ENCODE data around the gene ARPP21. TPM values are rescaled to one million over a fixed set of nuclear protein-coding genes. Genes with fewer than 3 reads are reported as not detected.
A peak's percentile ranks its signal among the peaks of the same experiment; 100 is the strongest.

ARPP21 gene
- total RNA-seq, 1 donor from 2014 or later, result not detected

DNA sequence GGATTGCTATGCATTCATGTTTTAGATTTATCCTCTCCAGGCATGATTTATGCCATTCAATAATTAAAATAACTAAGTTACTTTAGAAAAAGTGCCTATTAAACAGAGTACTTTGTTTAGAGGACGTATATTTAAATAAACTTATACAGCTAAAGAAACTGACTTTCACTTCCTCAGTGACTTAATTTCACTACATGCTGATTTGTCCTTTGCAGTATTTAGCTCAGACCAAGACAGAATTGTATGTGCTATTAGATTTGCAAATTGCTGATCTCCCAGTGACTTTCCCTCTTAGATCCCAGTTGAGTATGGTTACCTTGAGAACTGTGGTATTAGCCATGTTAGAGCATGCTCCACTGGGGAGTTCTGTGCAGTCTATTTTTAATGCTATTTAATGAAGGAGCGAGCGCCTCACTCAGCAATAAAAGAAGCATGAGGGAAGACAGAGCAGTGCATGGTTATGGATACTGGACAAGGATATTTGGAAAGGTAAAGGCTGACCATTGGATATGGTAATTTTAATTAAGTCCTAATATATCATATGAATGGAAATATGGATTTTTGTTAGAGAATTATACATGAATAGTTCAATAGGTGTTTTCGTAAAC lies 2.7 kb downstream of the ARPP21 start:
- no peak for DNase-seq

DNA sequence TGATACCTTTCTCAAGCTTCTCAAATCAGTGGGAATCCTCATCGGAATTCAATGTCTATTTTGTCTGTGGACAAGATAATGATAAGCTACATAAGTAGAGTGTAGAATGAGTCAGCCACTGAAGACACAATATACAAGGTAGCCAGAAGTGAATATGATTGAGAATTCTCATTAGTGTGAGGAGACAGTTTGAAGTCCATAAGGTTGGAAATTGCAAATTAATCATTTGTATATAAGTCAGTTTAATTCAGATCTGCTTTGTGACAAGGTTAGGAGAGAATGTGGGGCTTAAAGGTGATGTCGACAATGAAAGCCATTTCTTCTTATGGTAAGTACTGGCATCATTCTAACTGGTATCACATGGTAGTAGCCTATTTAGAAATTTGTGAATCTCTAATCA lies 4.2 kb downstream of the ARPP21 start:
- DNase-seq, result no peak

DNA sequence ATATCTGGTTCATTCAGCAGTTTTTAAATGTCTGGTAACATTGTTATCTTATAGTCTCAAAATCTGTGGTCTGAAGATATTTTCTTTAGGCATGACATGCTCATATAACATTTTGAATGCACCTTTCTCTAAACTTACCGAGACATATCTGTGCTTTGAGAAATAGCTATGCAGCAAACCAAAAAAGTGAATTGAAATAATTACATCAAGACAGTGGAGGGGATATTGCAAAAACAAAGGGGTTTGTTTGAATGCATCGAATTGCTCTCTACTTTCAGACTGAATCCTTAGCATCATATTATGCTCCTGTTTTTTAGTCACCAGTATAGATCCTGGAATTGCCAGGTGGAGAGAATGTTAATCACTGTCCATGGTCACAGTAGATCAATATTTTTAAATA lies 5.1 kb downstream of the ARPP21 start:
- no peak for DNase-seq

DNA sequence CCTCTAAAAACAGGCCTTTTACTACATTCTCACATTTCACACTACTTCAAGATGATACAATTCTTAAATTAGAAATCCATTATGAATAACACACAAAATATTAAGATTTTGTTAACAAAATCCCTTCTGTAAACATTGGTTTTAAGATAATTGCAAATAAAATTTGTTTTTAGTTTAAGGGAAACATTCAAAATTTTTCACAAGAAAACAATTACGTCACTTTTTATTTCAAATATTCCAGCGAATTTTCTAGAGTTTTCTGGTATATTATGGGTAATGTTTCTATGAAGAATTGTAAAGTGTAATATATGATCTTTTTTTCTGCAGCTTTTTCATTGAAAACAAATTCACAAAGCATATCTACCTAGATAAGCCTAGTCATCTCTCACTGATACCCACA lies 5.9 kb downstream of the ARPP21 start:
- DNase-seq, result no peak

DNA sequence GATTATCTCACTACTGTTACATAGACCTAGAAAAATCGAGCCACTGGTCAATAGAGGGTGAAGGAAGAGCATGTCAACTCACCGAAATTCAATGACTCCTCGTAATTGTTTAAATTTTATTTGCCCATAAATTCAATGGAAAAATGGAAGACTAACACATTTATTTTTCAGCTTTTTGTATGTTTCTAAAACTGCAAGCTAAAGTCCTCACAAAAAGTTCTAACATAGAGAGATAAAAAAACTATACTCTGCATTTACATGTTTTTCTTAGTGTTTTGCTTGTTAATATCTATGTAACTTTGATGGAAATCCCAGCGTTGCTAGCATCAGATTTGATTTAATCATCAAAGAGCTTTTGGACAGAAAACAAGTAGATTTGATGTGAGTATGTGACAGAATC lies 6.8 kb downstream of the ARPP21 start:
- DNase-seq, result no peak

DNA sequence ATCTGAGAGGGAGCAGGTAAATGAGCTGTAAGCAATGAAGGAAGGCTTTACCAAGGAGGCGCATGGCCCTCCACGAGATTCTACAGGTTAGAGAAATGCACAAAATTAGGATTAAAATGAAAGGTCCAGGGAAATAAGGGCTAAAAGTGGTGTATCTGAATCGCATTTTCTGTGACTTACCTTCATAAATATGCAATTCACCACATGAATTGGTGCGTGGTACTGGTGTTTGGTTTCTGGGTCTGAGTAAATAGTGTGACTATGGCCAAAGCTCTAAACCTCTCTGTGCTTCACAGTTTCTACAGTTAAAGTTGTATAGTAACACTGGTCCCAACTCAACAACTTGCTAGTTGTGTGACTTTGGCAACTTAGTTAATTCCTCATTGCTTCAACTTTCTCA lies 8.1 kb downstream of the ARPP21 start:
- no peak for DNase-seq

DNA sequence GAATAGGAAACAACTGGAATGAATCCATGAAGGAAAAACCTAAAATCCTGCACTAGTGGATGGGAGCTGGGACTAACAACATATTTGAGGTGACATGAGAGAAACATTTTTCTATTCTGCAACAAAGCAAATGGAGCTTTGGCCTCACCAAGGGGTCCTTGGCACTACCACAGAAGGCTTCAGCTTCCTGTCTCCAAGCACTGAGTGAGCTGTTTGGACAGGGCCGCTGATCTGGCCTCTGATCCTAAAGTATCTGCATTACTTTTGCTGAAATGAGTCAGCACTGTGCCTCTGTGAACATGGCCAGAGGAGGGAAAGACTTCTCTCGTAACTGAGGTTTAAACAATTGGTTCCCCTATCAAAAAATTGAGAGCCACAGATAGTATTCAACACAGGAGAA lies 9.0 kb downstream of the ARPP21 start:
- no peak for DNase-seq

DNA sequence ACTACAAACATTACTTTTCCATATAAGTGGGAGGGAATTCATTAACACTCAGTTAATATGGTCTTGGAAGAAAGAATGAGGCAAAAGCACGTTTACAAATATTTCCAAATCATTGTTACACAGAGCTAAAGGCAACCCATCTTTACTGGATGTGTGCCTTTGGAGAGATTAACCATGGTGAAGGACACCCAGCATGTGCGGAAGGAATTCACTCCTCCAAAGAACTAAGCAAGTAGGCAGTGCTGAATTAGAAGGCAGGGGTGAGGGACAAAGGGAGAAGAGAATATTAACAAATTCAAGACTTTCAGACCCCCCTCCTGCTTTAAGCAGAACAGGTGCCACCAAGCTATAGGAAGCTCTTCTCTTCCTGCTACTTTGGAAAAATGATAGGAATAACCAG lies 10.1 kb downstream of the ARPP21 start:
- no peak for DNase-seq

DNA sequence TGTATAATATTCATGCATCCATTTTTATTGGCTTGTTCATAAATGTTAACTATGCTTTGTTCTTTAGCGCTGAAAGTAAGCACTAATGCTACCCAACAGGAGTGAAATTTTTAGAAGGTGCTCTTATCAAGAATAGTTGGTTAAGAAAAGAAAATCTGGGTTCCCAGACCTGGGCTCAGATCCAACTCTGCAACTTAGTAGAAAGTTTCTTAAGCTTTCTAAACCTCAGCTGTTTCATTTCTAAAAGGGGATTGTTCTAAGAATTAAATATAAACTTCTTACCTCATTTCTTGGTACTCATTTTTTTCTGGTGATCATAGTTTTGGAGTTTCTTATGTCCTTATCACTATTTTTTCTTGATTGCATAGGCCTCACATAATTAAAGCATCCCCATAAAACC lies 12.1 kb downstream of the ARPP21 start:
- DNase-seq, result no peak

DNA sequence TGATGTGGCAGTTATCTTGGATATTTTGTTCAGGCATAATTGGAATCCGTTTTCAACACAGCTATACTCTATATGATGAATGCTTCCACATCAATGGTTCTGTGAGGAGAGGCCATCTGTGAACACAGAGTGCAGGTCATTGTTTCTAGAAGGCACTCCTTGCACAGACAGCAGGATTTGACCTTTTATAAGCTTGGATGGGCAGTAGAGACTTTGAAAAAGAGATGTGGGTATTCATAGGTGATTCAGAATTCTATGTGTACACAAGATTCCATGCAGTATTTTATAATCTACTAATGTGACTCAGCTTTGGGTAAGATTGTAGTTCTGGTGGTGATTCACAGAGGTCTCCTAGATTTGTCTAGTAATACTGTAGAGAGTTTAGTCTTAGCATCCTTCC lies 12.5 kb downstream of the ARPP21 start:
- DNase-seq, result no peak

DNA sequence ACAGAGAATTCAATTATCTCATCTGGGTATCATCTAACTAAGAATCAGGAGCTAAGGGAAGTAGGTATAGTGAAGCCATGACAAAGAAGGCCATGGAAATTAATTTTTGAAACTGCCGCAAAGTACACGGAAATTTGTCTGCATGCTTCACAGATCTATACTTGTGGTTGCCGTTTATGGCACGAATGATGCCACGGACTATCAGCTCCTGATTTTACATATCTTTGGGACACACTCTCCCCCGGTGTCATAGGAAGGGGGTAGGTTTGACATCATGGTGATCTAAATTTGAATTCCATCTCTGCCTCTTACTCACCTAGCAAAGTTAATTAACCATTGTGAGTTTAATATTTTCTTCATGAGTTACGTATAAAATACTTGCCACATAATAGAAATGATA lies 14.0 kb downstream of the ARPP21 start:
- no peak for DNase-seq

DNA sequence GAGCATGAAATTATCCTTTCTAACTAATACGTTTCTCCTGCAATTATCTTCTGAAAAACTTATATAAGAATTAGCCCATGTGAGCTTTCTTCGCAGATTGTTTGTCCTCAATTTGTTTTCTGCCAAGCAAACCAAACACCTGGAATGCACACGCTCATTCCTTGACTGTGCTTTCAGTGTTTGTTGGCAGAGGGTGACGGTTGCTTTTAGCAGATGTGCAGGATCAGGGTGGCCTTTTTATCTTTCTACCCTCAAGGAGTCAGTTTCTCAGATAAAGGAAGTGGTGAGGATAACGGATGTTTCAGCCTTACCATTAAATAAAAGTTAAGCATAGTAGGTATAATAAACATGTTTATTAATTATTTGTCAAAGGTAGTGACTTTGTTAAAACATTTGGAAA lies 15.2 kb downstream of the ARPP21 start:
- no peak for DNase-seq

DNA sequence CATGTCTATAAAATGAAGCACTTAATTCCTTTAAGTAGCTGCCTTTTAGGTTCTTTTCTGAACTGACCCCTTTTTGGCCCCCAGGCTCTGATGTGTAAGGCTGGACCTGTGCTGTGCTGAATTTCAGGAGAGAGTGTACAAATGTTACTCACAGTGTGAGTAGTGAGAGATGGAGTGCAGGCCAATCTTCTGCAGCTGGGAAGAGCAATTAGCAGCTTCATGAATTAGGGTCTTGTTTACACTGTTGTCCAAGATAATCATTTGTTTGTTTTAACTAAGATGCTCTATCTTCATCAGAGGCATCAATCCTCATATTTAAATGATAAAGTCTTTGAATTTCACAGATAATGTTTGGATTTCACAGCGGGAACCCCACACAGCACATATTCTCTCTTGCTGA lies 19.4 kb downstream of the ARPP21 start:
- no peak for DNase-seq

DNA sequence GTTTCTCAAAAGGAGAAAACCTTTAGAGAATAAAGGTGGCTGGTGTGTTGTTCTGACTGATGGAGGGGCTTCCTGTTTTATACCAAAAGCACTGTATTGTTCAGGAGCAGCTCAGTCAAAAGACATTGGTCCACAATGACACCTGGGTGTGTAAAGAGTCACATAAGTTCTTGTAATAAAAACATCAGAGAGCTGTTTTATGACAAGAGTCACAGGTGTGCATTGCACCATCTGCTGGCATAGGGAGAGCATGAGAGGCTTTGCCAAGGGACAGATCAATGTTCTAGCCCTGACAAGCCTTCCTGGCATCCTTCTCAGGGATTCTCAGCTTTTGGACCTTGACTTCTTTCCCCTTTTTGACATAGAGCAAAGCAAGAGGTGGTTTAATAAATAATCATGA lies 20.4 kb downstream of the ARPP21 start:
- peak; percentile 28 for DNase-seq

DNA sequence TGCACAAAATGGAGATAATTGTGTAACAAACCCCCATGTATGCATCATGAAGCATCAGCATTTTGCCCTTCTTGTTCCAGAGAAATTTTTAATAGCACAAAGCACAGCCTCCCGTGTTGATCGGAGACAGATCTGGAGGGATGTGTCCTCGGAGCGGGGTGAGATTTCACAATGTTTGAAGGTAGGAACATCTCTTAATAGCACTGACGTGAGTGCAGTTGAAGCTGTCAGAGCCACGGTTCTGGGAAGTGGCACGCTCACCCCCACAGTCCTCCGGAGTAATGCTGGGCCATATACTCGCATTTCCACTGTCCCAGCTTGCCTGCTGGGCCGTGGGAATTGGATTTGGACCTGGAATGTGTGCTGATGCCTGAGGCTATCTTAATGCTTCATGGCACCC lies 24.1 kb downstream of the ARPP21 start:
- no peak for DNase-seq

DNA sequence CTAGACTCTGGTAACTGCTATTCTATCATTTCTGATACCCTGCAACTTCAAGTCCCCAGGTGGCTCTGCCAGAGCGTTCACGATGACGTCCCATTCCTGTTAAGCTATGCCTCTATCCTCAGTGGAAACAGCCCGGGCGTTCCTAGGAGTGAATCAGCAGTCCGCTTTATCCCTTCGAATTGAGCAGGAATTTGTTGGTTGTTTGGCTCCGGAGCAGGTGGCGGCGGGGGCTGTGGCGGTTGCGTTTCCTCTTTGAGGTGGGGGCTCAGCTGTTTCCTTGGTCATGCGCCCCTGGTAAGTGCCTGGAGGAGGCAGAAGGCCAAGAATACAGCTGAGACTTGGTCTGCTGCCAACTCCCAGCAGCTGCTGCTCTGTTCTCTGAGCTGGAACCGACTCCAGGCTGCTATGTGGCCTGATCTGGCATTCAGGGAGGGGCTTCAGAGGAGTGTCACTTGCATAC lies 25.2 kb downstream of the ARPP21 start:
- peak; percentile 91 for DNase-seq

DNA sequence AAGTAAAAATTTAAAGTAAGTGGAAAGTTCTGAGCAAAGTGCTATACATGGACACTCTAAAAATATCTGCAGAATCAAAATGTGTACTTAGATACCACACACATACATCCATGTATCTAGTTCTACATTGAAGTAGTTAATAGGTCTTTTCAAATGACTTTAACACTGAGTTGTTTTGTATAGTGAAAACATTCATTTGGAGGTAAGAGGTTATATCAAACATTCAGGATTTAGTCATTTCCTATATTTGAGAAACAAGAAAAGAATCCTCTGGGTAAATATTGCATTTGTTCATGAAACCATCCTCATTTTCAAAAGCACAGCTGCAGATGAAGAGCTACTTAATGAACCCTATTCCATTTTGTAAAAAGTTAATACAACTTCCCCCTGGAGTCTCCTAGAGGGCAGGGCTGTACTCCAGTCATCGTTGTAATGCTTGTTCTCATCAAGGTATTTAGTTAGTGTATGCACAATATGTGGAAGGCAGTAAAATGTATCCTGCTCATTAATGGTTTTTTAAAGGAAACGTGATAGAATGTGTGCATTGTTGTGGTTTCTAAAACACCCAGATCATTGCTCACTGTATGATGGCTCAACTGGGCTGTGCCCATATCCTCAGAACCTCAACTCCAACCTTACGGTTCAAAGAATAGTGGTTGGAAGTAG lies 26.2 kb downstream of the ARPP21 start:
- peak; percentile 47 for DNase-seq

DNA sequence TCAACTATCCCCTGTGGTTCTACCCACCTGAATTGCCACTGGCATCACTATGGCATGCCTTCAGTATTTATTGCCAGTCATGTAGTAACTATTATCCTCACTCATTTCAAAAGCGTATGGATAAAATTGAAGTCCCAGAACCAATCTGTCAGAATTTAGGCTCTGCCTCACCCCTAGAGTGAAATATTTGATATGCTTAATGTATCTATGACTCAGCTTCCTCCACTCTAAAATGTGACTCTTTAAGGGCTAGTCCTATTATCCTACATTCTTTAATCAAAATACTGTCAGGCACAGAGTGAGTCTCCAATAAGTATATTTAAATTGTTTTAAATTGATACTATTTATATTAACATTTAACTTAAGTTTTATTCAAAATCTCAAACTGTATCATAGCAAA lies 27.6 kb downstream of the ARPP21 start:
- DNase-seq, result no peak

DNA sequence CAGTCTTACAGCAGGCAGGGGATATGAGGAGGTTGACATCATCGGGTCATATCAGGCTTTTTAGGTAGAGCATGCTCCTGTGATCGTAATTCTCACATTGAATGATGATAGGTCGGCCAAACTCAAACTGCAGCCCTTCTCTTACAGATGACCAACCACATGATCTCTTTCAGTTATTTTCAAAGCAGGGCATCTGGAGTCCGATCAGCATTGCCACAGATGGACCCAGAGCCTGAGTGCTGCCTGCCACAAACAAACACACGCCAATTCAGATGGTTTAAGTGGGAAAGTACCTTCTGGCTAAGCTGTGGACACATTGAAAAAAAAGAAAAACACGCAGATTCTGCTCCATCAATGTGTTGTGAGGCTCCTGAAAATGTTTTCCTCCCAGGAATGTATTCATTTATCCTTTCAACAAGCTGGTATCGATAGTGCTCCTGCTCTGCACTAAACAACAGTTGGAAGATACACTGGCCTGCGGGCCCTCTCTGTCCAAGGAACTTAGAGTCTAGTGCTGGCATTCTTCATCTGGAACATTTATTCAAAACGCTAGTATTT lies 31.2 kb downstream of the ARPP21 start:
- DNase-seq, result no peak

DNA sequence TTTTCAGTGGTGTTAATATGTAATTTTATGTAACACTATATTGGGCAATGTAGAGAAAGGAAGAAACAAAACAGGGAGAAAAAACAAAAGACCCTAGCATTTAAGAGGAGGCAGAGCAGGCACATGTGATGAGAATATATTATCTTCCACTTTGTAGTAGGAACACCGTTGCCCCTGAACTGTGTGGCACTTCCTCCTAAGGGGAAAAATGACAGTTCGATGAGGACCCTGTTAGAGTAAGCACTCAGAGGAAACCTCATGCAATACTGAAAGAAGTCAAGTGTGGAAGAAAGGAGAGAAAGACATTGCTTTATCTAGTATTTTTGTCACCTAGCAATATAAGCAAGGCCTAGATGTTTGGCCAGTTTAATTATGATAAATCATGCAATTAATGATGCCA lies 32.2 kb downstream of the ARPP21 start:
- no peak for DNase-seq

DNA sequence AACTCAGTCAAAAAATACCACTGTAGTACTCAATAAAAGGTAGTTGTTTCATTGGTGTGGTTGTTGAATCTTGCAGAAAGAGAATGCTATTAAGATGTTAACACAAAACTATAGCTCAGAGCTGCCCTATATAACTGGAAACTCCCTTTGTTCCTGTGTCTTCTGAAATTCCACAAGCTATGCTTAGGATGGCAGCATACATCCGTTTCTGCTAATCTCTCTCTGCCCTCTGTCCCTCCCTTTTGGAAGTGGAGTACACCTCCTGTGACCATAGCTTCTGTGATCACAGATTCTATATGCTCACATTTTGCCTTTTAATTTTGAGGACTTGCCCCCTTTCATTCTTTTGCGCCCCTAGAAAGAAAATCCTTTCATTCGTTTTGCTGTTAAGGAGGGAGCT lies 33.7 kb downstream of the ARPP21 start:
- DNase-seq, result no peak

DNA sequence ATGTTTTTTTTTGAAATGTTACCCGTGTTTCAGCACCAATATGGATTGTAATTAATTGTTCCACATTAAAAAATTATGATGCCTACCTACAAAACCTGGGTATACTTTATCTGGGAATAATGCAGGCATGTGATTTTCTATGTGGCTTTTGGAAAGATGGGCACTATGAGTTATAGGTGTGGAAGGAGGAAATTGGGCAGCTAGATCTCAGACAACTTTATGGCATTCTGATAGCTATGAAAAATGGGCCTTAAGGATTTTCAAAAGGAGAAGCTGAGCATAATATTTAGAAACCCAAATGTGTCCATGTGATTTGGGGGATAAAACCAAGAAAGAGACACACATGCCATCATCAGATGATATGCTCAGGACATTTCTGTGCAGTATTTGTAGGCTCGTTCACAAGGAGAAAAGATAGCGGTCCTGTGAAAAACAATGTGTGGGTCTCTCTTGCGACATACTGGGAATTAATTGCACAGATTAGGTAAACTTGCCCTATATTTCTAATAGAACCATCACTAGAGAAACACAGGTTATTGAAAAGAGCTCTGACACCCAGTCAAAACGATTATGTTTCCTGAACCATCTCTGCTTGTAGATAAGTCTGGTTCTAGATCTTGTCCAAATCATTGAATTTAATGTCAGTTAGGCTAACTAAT lies 35.3 kb downstream of the ARPP21 start:
- DNase-seq, result no peak

DNA sequence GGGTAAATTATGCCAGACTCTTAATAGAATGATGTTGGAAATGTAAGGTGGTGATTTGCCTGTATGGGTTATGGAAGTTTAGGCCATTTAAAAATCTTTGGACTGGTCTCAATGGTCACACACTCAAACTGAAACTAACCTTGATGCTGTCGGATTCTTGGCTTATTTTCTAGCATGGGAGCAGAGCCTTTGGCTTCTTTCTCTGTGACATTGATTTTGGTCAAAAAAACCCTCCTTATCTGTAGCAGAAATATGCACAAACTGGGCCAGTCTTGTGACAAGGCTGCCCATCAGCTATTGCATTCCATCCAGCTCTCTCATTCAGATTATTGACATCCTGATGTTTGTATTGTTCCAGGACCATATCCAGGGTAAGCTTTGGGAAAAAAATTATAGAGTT lies 35.9 kb downstream of the ARPP21 start:
- DNase-seq, result no peak

DNA sequence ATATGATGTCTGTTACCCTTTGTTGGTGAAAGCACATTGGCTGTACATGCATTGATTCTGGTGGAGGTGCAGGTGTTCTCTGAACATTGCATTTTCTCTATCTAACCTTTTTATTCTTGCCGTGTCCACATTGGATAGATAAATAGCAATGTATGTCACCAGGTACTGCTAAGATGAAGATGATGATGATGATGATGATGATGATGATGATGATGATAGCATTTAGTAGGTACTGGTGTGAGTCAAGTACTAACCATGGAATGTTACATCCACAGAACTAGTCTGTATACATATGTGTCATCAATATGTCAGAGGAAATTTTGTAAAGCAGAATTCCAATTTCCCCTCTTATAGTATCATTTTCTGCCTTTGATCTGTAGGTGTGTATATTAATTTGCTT lies 36.3 kb downstream of the ARPP21 start:
- DNase-seq, result no peak
